AG20443 (cell line): ENCODE measurements around the gene UBE2E2.

ENCODE experiments used
- DNase-seq: peaks from one replicate; pipeline ENCODE4 v3.0.0; 2012; ENCODE audit warnings: low spot score, mixed read lengths

Gene UBE2E2

DNA sequence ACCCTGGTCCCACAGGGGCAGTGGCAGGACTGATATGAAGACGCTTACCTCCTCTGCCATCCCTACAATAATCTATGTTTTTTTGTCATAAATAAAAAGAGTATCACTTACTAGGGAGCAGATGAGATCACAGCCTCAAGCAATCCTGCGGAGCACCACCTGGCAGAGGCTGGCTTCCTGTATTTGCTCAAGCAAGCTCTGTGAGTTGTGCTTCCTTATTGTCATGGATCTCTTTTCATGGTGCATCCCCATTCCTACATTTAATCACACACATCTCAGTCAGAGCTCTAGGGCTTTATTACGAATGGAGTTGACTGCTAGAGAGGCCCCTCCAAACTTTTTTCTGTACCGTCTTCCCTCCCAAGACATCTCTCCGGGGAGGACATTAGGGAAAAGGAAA is 186.0 kb downstream of the UBE2E2 start:
- no peak for DNase-seq

DNA sequence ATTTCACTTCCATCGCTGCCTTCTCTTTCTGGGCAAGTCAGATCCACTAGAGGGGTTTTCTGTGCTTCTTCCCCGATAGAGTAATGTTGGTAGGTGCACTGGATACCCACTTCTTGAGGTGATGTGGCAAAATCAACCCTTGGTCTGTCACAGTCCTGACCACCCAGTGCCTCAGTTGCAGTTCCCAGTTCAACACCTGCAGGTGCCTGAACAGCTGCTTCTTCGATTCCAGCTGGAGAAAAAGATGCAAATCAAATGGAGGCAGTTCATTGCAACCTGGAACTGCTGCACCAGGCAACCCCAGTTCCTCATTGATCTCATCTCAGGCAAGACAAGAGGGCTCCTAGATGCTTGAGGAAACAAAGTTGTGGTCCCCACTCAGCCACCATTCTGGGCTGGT is 186.6 kb downstream of the UBE2E2 start:
- DNase-seq: no peak

DNA sequence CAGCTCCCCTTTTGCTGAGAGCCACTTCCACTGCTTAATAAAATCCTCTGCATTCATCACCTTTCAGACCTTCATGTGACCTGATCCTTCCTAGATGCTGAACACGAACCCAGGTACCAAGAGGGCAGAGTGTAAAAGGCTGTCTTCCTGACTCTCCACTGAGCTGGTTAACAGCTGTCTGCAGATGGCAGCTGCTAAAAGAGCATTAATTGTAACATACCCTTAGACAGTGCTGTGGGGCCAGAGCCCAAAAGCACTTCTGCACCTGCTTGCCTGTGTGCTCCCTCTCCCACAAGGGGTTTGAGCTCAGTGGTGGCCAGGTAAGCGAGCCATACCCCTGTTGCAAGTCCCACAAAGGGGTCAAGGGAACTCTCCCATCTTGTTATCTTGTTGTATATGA is 187.3 kb downstream of the UBE2E2 start:
- DNase-seq: no peak

DNA sequence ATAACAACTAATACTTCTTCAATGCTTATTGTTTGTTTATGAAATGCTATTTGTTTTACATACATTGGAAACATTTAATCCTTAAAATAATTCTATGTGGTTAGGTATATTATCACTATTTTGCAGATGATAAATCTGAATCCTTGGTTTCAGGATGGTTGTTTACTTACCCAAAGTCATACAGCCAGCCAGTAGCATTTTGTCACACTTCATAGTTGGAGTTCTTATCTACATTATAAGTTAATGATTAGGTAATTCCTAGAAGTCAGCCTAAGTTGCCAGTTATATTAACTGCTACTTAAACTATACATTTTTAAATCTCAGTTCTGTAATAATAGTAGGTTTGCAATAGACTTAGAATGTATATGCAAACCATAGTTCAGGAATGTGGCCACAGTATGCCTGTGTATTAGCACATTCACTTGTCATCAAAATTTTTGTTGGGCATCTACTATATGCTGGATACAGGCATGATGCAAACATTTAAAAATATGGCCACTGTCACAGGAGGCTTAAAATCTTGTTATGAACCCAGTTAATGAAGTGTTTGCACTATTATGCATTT is 187.9 kb downstream of the UBE2E2 start:
- no peak for DNase-seq

DNA sequence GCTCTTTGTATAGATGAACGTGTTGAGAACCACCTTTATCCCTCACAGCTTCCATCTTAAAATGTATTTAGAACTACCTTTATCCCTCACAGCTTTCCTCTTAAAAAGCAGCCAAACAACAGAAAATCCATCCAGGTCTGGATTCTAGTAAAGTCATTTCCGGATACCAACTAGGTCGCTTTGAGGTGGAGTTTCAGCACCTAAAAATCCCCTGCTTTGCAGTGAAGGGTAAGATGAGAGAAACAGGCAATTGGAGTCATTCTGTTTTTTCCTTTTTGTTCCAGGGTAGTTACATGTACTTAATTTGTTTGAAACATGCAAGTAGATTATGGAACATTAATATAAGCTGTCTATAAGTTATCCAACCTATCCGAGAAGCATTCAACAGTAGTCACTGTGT is 192.0 kb downstream of the UBE2E2 start:
- no peak for DNase-seq

DNA sequence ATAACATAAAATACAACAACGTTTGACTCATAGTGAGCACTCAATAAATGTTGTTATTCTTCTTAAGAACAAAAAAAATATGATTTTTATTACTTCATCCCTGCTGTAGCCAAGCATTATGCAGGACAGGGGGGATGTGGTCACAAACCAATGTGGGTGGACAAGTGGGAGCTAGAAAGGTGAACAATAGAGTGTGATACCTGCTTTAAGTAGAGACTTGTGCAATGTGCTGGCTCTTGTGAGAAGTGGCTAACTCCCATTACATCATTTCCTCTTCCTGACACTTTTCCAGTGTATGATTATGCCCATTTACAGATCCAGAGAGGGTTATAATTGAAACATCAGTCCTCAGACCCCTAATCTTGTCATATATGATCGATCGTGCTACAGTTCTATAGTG is 193.6 kb downstream of the UBE2E2 start:
- DNase-seq: no peak

DNA sequence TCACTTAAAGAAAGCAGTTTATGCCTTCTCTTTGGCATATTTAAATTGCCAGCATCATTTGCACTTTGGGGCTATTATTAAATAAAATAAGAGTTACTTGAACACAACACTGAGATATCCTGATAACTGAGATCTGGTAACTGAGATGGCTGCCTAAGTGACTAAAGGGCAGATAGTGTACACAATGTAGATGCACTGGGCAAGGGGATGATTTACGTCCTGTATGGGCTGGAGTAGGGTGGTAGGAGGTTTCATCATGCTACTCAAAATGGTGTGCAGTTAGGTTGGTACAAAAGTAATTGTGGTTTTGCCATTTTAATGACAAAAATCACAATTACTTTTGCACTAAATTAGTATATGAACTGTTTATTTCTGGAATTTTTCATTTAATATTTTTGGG is 196.1 kb downstream of the UBE2E2 start:
- DNase-seq: no peak

DNA sequence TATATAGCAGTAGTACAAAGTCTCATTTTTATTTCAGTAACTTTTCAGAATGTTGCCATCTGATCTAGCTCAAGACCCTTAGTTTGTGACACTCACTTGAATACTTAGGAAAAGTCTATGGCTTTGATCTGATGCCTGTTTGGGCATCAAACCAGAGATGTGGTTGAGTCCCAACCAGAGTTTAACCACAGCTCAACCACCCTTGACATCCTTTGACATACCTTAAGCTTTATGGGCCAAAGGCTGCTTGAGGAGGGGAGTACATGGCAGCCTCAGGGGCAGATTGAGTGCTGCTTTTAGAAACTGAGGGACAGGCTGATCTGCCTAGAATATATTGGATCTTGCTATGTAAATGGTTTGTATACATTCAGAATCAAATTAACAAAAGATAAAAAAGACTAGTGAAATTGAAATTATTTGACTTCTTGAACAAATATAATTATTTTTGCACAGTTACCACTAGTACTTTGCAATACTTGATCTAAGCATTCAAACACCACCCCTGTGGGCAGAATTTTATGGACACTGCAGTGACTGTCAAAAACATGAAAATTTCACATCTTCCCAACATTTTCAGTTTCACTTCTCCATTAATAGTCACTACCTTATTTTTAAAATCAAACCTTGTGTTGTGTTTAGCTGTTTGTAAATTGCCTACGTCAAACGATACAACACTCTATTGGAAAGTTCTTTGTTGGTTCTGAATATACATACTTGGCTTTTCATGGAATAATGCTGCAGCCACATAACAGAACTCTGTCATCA is 199.8 kb downstream of the UBE2E2 start:
- DNase-seq: no peak

DNA sequence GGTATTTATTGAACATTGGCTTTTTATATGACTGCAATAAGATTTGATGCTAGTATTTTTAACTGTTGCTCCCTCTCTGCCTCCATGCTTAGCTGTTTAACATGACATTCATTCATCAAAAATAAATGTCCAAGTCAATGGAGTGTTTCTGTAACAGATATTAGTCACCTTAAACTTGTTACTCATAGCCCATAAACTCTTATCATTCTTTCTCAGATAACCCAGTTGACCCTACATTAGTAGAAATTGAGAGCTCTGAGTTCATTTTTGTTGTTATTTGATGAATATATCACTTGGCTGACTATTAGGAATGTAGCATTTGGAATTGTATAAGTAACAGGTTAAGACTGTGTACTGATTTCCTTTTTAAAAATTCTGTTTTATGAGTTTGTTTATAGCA is 201.1 kb downstream of the UBE2E2 start:
- DNase-seq: no peak

DNA sequence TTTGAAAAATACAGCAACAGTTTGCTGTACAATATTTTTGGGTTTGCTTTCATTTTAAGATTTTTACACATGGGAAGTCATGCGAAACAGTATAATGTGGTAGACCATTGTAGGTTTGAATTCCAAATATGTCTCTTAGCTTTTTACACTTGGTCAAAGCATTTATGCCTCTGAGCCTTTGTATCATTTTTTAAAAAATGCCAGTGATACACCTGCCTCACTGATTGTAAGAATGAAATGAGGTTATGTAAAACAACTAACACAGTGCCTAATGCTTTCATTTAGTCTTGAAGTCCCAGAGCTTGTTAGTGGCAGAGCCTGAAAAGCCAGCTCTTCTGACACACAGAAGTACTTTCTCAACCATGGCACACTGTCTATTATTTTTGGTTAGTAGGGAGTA is 202.0 kb downstream of the UBE2E2 start:
- no peak for DNase-seq

DNA sequence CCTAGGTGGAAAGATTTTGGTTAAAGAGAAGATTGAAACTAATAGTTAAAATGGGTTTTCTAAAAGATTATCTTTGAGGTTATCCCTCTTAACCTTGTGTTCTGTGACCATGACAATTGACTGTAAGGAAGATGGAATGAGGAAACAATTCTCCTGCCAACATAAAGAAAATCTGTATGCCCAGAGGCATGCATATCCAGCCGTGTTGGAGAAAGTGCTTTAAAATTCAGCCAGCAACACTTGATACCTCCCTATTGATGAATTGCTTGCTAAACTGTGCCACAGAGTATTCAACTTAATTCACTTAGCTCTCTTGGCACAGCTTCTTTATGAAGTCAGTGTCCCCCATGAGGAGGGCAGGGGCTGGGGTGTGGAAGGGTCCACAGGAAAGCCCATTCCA is 203.5 kb downstream of the UBE2E2 start:
- no peak for DNase-seq

DNA sequence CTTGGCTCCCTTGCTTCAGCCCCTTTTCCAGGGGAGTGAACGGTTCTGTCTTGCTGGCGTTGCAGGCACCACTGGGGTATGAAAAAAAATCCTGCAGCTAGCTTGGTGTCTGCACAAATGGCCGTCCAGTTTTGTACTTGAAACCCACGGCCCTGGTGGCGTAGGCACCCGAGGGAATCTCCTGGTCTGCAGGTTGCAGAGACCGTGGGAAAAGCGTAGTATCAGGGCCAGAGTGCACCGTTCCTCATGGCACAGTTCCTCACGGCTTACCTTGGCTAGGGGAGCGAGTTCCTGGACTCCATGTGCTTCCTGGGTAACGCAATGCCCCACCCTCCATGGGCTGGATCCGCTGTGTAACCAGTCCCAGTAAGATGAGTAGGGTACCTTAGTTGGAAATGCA is 214.9 kb downstream of the UBE2E2 start:
- no peak for DNase-seq

DNA sequence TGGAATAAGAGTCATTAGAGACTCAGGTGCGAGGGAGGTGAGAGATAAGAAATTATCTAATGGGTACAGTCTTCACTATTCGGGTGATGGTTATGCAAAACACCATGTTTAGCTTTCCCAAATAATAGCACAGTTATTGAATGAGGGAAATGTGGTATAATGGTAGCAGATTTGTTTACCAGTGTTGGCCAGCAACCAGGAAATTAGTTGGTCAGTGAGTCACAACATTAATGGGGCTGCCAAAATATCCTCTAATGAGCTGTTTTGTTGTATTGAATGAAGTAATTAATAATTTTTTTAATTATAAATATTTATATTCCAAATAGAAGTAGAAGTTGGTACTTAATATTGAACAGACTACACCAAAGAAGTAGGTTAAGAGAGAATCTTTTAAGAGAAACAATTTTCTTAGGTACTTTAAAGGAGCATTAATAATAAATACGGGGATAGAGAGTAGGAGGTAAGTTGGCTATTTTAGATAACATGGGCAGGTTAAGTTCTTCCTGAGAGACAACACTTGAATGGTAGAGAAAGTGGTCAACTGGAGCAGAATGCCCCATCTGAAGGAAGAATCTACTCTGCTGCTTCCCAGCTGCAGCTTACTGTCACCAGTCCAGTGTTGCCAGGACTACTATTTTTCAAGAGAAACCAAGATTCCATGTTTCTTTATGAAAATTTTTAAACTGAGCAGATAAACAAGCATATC is 218.8 kb downstream of the UBE2E2 start:
- no peak for DNase-seq

DNA sequence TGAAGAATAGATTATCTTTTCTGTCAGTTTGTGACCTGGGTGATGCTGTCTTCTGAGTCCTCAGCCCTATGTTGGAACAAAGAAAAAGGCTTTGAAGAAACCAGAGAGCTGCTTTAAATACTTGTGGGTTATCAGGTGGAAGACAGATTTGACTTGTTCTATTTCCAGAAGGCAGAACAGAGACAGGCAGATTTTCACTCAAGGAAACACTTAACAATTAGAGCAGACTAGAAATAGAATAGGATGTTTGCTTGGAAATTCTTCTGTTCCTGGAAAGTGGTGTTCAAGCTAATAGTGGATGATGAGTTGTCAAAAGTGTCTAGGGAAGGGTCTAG is 219.4 kb downstream of the UBE2E2 start:
- no peak for DNase-seq

DNA sequence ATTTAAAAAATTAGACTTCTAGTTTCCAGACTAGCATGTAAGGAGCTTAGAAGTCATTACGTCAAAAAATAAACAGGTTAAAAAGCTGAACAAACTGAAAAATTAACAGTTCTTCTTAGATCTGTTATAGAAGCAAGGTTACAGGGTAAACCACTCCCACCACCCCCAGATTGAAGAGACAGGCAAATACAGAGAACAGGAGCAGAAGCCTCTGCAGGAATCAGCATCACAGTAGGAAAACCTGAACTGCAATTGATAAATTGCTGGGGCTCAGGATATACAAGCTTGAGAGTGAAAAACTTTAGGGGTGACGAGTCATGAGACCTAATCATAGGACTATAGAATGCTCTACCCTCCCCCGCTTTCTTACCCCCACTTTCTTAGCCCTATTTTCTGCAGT is 222.3 kb downstream of the UBE2E2 start:
- no peak for DNase-seq

DNA sequence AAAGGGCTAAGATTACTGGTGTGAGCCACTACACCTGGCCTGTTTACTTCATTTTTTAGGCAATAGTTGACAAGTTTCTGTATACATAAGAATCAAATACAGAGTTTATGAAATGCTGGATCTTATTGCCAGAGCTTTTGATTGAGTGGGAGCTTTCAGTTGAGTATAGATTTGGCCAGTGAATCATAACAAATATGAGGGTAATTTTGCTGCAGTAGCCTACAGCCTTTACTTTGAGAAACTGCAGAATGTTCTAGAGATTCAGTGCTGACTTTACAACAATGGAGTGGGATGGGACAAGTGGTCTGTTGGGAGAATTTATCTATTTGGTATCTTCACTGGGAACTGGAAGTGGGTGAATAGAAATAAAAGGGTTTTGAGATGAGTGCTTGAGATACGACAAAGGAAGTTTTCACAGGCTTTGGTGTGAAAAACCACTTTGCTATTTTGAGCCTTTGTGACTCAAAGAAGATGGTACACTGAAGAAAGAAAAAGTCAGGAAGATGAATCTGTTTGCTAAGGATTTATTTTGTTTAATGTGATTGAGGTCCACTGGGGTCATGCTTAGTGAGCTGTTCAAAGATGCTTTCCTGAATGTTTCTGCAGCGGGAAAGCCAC is 227.8 kb downstream of the UBE2E2 start:
- DNase-seq: no peak

DNA sequence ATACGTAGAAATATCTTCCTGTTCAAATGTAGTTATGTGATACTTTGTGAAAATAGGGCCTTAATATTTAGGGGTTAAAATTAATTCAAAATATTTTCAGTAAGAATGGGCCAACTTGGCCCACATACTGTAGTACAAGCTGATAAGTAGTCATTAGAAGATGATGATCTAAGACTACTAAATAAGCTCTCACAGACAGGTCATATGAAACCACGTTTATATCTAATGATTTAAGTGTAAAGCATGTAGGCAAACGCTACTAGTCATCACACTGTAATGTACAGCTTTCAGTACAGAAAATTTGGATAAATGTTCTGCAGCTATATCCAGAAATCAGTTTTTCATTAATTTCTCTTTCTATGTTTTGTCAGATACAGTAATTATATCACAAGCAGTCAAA is 228.6 kb downstream of the UBE2E2 start:
- no peak for DNase-seq

DNA sequence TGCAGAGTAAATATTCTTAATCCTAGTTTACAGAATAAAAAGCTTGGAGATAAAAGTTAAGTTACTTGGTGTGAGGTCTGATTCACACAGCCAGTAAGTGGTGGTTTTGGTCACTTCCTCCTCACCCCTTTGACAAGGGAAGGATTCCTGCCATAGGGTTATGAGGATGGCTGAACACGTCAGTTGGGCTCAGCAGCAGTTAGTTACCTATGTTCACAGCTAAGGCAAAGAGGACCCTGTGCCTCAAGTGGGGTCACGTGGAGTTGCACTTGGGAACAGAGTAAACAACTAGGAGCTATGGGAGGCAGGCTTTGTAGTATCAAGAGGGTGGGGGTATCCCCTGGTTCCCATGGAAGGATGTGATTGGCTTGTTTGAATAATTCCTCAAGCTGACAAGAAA is 232.2 kb downstream of the UBE2E2 start:
- DNase-seq: no peak

DNA sequence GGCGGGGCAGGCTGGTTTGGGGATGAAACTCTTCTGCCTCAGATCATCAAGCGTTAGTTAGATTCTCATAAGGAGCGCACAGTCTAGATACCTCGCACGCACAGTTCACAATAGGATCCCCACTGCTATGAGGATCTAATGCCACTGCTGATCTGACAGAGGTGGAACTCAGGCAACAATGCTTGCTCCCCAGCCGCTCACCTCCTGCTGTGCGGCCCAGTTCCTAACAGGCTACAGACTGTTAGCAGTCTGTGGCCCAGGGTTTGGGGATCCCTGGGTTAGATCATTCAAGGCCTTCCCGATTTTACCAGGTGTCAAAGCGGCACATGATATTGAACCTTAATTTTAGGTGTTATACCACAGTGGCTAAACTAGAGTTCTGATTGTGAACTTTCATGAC is 232.8 kb downstream of the UBE2E2 start:
- no peak for DNase-seq

DNA sequence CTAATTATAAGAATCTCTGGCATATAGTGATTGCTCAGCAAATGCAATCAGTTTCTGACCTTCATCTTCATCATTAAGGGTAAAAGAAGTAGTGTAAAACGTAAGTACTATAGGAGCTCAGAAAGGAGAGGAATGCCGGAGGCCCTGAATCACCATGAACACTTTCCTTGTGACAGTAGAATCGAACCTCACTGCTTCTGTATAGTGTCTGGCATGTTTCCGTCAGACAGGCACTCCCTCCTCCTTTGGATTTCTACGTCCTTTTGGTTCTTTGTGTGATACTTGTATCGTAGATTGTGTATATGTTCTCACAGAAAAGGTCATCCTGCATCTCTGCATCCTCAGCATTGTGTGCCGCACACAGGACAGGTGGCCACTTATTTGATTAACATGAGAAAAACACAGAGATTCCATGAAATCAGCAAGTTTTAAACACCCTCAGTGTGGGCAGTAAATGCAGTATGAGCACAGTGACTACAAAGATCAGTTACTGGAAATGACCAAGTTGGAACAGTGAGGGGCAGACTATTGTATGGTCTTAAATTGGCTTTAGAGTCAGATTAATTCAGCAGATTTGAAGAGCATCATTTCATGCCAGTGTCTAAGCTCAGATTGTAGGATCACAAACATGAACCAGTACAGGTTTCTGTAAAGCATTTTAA is 234.5 kb downstream of the UBE2E2 start:
- no peak for DNase-seq

DNA sequence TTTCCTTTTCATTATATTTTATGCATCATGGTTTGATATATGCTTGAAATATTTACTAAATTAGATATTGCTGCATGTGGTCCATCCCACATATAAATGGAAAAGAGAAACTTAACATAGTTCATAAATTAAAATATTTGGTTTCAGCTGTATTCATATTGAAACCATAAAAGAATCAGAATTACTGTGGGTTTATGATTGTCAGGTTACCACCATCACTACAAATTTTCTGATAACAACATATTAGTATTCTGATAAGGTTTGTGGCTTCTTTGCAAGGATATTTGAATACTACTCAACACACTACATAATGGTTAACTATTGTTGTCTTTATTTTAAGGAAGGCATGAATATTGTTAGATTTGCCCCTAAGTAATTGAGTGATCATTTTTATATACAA is 235.5 kb downstream of the UBE2E2 start:
- no peak for DNase-seq

DNA sequence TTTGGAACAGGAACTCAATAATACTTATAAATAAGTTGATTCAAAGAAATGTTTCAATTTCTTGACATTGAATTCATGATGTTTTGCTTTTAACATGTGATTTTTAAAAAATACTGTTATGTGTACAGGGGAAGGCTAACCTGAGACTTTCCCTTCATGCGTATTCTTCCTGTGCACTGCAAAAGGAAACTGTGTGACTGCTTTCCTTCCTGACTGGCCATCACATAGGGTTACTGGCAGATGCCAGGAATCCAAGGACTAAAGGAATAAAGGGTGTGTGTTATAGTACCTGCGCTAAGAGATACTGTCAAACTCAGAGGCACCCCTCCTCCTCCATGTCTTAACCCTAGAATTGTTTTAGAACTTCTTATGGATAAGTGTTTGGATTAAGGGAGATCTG is 236.0 kb downstream of the UBE2E2 start:
- DNase-seq: no peak
